Measurements from ENCODE around the gene NSG1.

- TF ChIP-seq RAD21 (IDR thresholded peaks at IDR 0.05 in 1 of 2, conservative IDR thresholded peaks at IDR 0.05 in 1 of 2; ENCODE audit: low read depth in 2 of 2, low read length in 2 of 2) (no peak), TCF12 (IDR thresholded peaks at IDR 0.05; ENCODE audit: low read depth, low read length) (no peak), TAF1 (IDR thresholded peaks at IDR 0.05; ENCODE audit: low read depth, low read length) (no peak), POLR2AphosphoS5 (IDR thresholded peaks at IDR 0.05; ENCODE audit: low read depth, low read length) (no peak), EGR1 (IDR thresholded peaks at IDR 0.05; ENCODE audit: borderline replicate concordance, low read depth, low read length) (no peak), CTCF (IDR thresholded peaks at IDR 0.05; ENCODE audit: control extremely low read depth in 1 of 3, insufficient read depth in 1 of 3, low read depth in 1 of 3, low read length in 3 of 3) (no peak), ASH2L (IDR thresholded peaks at IDR 0.05; ENCODE audit: low read length) (no peak)
Observed at GRCh38 chr4:4391866-4392265, 5.0 kb downstream of the NSG1 start.

Data from H1 (cell line).